HG03354 (cell line): ENCODE results near the gene INHA.

Experiments used
- ATAC-seq: cut with Tn5 transposase; IDR thresholded peaks from one replicate; pipeline ENCODE4 v1.9.1; 2021; ENCODE audit warnings: mild to moderate bottlenecking; ENCODE audit not compliant: unreplicated experiment, poor library complexity, severe bottlenecking

INHA gene

GRCh38 chr2:219598308-219599078, 26.4 kb downstream of the INHA start:
- ATAC-seq = no peak

GRCh38 chr2:219603771-219604170, 31.7 kb downstream of the INHA start:
- ATAC-seq = no peak

GRCh38 chr2:219605607-219605954, 33.5 kb downstream of the INHA start:
- ATAC-seq = no peak

DNA sequence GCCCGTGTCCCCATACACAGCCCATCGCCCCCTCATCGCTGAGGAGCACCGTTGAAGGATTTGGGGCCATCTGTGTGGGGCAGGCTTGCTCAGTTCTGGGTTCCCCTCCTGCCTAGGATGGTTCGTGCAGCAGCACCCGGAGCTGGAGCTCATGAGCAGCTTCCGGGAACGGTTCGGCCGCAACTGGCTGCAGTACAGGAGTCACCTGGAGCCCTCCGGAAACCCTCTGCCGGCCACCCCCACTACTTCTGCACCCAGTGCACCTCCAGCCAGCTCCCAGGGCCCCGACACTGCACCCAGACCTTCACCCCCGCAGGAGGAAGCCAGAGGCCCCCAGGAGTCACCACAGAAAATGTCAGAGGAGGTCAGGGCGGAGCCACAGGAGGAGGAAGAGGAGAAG, 35.8 kb downstream of the INHA start:
- ATAC-seq = no peak

DNA sequence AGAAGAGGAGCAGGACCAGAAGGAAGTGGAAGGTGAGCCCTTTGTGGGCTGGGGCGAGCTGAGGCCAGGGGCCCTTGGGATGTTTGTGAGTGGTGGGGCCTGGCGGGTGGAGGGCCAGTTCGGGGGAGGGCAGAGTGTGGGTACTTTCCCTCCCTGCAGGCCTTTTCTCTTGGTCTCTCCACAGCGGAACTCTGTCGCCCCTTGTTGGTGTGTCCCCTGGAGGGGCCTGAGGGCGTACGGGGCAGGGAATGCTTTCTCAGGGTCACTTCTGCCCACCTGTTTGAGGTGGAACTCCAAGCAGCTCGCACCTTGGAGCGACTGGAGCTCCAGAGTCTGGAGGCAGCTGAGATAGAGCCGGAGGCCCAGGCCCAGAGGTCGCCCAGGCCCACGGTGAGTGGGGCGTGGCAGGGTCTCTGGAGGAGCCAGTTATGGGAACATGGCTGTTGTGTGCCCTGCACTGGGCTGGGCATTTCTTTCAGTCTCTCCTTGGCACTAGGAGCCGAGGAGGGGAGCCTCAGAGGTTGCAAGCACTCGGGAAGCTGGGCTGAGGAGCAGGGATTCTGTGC, 36.4 kb downstream of the INHA start:
- no peak for ATAC-seq

GRCh38 chr2:219609149-219609750, 37.1 kb downstream of the INHA start:
- ATAC-seq = no peak

GRCh38 chr2:219611306-219611705, 39.2 kb downstream of the INHA start:
- ATAC-seq = no peak

- ATAC-seq = no peak
These were observed 39.9 kb downstream of the INHA start for GRCh38 chr2:219611866-219612576.

DNA sequence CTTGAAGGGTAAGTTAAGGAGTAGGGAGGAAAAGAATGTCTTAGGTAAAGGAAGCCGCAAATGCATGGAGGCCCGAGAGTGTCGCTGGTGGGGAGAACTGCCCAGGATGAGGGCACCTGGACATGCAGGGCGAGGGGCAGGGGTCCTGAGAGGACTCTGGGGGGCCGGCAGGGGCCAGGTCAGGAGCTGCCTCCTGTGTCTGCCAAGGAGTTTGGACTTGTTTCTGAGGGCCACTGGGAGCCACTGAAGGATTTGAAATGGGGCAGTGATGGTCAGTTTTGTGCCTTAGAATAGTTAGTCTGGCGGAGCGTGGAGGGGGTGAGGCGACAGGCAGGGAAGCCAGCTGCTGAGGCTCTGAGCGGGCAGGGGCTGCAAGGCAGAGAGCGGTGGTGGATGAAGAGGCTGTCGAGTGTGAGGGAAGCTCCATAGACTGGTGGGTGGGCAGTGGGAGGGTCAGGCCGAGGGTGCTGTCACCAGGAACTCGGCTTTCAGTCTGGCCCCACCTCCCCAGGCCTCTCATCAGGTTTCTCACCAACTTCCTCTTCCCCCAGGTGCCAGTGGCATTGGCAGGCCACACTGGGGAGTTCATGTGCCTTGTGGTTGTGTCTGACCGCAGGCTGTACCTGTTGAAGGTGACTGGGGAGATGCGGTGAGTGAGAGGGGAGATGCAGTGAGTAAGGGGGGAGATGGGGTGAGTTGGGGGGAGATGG, 40.6 kb downstream of the INHA start:
- ATAC-seq = no peak

DNA sequence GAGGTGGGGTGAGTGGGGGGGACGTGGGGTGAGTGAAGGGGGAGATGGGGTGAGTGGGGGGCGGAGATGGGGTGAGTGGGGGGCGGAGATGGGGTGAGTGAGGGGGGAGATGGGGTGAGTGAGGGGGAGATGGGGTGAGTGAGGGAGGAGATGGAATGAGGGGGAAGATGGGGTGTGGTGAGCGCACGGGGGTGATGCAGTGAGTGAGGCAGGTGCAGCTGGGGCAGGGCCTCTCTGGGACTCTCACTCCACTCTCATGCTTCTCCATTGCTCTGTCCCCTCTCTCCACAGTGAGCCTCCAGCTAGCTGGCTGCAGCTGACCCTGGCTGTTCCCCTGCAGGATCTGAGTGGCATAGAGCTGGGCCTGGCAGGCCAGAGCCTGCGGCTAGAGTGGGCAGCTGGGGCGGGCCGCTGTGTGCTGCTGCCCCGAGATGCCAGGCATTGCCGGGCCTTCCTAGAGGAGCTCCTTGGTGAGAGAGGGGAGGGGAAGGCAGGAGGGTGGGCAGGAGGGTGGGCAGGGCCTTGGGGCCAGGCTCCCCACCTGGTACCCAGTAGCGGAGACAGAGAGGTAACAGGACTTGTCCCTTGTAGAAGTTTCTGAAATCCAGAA, 41.5 kb downstream of the INHA start:
- ATAC-seq = no peak

GRCh38 chr2:219614076-219614860, 42.2 kb downstream of the INHA start:
- no peak for ATAC-seq

- ATAC-seq = no peak
These were observed 42.9 kb downstream of the INHA start for GRCh38 chr2:219615036-219615435.

- ATAC-seq = no peak
These were observed 43.8 kb downstream of the INHA start for GRCh38 chr2:219615894-219616293.

DNA sequence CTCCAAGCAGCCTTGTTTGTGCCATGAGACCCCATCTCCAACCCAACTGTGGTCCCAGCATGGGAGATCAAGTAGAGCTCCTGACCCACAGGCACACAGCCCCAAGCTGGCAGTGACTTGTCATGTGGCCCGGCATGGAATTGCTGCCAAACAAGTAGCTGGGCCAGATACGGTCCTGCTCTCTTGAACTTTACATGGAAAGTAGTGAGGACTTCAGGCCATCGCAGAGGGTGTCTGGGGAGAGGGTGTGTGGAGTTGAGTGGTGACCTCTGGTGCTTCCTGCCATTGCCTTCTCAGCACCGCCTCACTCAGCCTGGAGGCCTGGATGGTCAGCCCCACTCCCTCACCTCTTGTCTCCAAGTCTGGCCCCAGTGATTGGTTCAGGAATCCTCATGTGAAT, 44.4 kb downstream of the INHA start:
- ATAC-seq = no peak

- no peak for ATAC-seq
These were observed 46.6 kb downstream of the INHA start for GRCh38 chr2:219618733-219619122.

GRCh38 chr2:219619235-219619634, 47.1 kb downstream of the INHA start:
- no peak for ATAC-seq

DNA sequence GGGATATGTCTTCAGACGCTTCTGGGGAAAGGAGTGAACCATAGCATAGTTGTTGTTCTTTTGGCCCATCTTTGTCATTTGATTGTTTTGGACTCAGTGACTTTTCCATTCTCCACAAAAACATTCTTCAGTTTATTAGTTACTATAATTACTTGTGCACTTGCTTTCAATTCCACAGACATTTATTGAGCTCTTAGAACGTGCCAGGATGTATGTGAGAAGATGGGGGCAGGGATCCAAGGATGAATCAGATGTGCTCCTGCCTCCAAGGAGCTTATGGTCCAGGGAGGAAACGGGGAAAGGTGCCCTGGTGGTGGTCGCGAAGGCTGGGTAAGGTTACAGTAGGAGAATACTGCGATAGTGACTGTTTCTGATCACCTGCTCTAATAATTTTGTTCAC, 48.4 kb downstream of the INHA start:
- no peak for ATAC-seq

DNA sequence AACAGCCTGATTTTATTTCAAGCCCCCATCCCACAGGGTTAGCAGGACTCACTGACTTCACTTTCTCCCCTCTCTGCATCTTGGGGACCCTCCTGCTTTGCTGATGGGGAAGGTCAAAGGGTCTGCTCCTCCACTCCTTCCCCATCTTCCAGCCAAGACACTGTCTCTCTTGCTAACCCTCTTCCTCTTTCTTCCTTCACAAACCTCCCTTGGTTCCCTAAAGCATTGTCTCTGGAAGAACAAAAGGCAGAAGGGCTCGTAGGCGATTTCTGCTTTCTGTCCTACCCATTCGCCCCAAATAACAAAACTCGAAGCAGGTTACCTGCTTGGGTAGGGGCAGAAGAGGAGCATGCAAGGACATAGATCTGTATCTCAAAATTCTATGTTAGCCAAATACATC, 49.8 kb downstream of the INHA start:
- ATAC-seq = no peak

GRCh38 chr2:219622472-219622871, 50.4 kb downstream of the INHA start:
- ATAC-seq = no peak
